GM11168 (cell line): Measurements from ENCODE around the gene BAZ2A.

Source experiments
- in situ Hi-C: fragments of 300-500 bp; cut with MboI; formaldehyde crosslinking; loops from one replicate; pipeline ENCODE4 v1.12.0; 2022; ENCODE audit warnings: low sequenced_read_pairs; ENCODE audit not compliant: unreplicated experiment

Gene BAZ2A

GRCh38 chr12:56599797-56600196, 30.3 kb downstream of the BAZ2A start:
- in situ Hi-C loops = no loop called here

- in situ Hi-C loops = no loop called here
Observed at GRCh38 chr12:56599041-56599440, 31.1 kb downstream of the BAZ2A start.

- in situ Hi-C loops = no loop called here
Observed at GRCh38 chr12:56596815-56597214, 33.3 kb downstream of the BAZ2A start.

- in situ Hi-C loops = no loop called here
Observed at GRCh38 chr12:56593909-56594621, 36.1 kb downstream of the BAZ2A start.

- in situ Hi-C loops = no loop called here
Observed at GRCh38 chr12:56591961-56592360, 38.2 kb downstream of the BAZ2A start.

- in situ Hi-C loops = no loop called here
Observed at GRCh38 chr12:56591126-56591525, 39.0 kb downstream of the BAZ2A start.

GRCh38 chr12:56590237-56590830, 39.8 kb downstream of the BAZ2A start:
- in situ Hi-C loops = no loop called here

GRCh38 chr12:56589783-56590182, 40.3 kb downstream of the BAZ2A start:
- in situ Hi-C loops = no loop called here

- in situ Hi-C loops = no loop called here
Observed at GRCh38 chr12:56585098-56585497, 45.0 kb downstream of the BAZ2A start.

- in situ Hi-C loops = no loop called here
Observed at GRCh38 chr12:56581418-56582145, 48.5 kb downstream of the BAZ2A start.

- in situ Hi-C loops = loop anchor here (5.0 kb wide), 1 partner anchor 67 kb away; no protein-coding TSS in a partner anchor
Observed at GRCh38 chr12:56578983-56579546, 51.1 kb downstream of the BAZ2A start.

GRCh38 chr12:56577248-56577647, 52.9 kb downstream of the BAZ2A start:
- in situ Hi-C loops = loop anchor here (5.0 kb wide), 1 partner anchor 65 kb away; no protein-coding TSS in a partner anchor

GRCh38 chr12:56574210-56574609, 55.9 kb downstream of the BAZ2A start:
- in situ Hi-C loops = no loop called here

- in situ Hi-C loops = no loop called here
Observed at GRCh38 chr12:56572288-56572687, 57.8 kb downstream of the BAZ2A start.

- in situ Hi-C loops = no loop called here
Observed at GRCh38 chr12:56571121-56571520, 59.0 kb downstream of the BAZ2A start.

- in situ Hi-C loops = no loop called here
Observed at GRCh38 chr12:56568146-56568545, 62.0 kb downstream of the BAZ2A start.

GRCh38 chr12:56565510-56566101, 64.5 kb downstream of the BAZ2A start:
- in situ Hi-C loops = no loop called here

- in situ Hi-C loops = no loop called here
Observed at GRCh38 chr12:56551070-56551469, 79.1 kb downstream of the BAZ2A start.

- in situ Hi-C loops = no loop called here
Observed at GRCh38 chr12:56546680-56547079, 83.4 kb downstream of the BAZ2A start.
